Measurements from ENCODE around the gene DRC1. TPM values are rescaled to one million over a fixed set of nuclear protein-coding genes. Genes with fewer than 3 reads are reported as not detected.

DRC1 gene
- total RNA-seq = 0.13 and 0.65 TPM in 2 replicates

GRCh38 chr2:26401739-26402541 is at the start of gene DRC1:
Gene DRC1 (plus strand): TSS chr2:26401920. CDS start chr2:26401990, 70 bp downstream.

DNA sequence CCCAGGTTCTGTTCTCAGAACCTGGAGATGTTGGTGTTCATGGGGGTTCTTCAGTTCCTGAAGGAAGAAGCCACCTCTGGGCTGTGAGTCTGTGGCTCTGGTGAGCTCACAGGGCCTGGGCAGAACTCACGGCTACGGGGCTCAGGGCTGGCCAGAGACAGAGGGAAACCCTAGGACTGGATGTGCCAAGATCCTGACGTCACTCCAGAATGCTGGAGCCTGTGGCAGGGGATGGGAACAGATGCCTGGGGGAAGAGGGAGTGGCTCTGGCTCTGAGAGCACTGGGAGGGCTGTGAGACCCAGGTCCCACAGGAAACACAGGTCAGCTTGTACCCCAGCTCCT is 76.2 kb downstream of the DRC1 start, which contains the start of gene OTOF:
Gene OTOF, minus strand, starts transcription at position 214 of the 343 bp plus-strand sequence.

Other genes with a start within 250 kb of the DRC1 start
- gene GAREM2, start 228.8 kb upstream of the DRC1 start, total RNA-seq = under 0.01 and 0.57 TPM in 2 replicates
- gene HADHA, start 157.3 kb upstream of the DRC1 start, total RNA-seq = 142 and 186 TPM in 2 replicates
- 88.4 and 159 TPM in 2 replicates for gene HADHB, start 157.0 kb upstream of the DRC1 start, total RNA-seq
- 8.9 and 24.4 TPM in 2 replicates for gene SELENOI, start 55.8 kb upstream of the DRC1 start, total RNA-seq
- under 0.01 and 0.06 TPM in 2 replicates for gene ADGRF3, start 55.1 kb upstream of the DRC1 start, total RNA-seq
- 11.8 and 87.4 TPM in 2 replicates for gene OTOF, start 76.2 kb downstream of the DRC1 start, total RNA-seq
- not detected in 2 replicates for gene CIB4, start 239.4 kb downstream of the DRC1 start, total RNA-seq

Data from bladder microvascular endothelial cell (primary cell).